PFSK-1 (cell line): ENCODE measurements around the gene CHST5.

Source experiments
- SIN3A ChIP-seq: IDR thresholded peaks from 2 replicates; pipeline ENCODE4 v1.6.1; 2012; ENCODE audit warnings: mild to moderate bottlenecking, low read length, moderate library complexity, borderline replicate concordance; ENCODE audit not compliant: insufficient read depth
- TAF1 ChIP-seq: IDR thresholded peaks from 2 replicates; pipeline ENCODE4 v1.6.1; 2012; ENCODE audit warnings: low read length, control low read depth, borderline replicate concordance; ENCODE audit not compliant: insufficient read depth

- TF ChIP-seq TAF1 (no peak), SIN3A (no peak)
Observed at GRCh38 chr16:75514296-75514695, 21.6 kb downstream of the CHST5 start.
